ENCODE results near the gene ENKUR.

ENKUR gene

GRCh38 chr10:24963521-24964041, 52.4 kb downstream of the ENKUR start:
- Histone ChIP-seq H3K4me3 (IDR thresholded peaks at IDR 0.05; ENCODE audit: insufficient read depth, low read depth, low read length) (no peak overlapping the region), H3K36me3 (ENCODE audit: insufficient read depth) (no peaks in the 10 kb centered on the region), H3K27ac (no peak overlapping the region), H4K20me1 (ENCODE audit: insufficient read depth) (no peaks in the 10 kb centered on the region), H3K9ac (no peak overlapping the region), H3K4me2 (no peak overlapping the region), H3K79me2 (ENCODE audit: insufficient read depth, low read depth) (no peaks in the 10 kb centered on the region), H3K4me1 (ENCODE audit: low read depth, poor library complexity, severe bottlenecking) (no peaks in the 10 kb centered on the region), H2AFZ (ENCODE audit: low read depth) (no peak overlapping the region), H3K27me3 (ENCODE audit: insufficient read depth, low read depth) (no peaks in the 10 kb centered on the region)
- TF ChIP-seq CTCF (conservative IDR thresholded peaks at IDR 0.05; ENCODE audit: low read depth, low read length): no peak

- Histone ChIP-seq H3K4me2 (no peak overlapping the region), H3K27me3 (ENCODE audit: insufficient read depth, low read depth) (no peaks in the 10 kb centered on the region), H3K4me3 (IDR thresholded peaks at IDR 0.05; ENCODE audit: insufficient read depth, low read depth, low read length) (no peak overlapping the region), H3K9ac (no peak overlapping the region), H3K36me3 (ENCODE audit: insufficient read depth) (no peaks in the 10 kb centered on the region), H3K4me1 (ENCODE audit: low read depth, poor library complexity, severe bottlenecking) (no peaks in the 10 kb centered on the region), H3K27ac (no peak overlapping the region), H3K79me2 (ENCODE audit: insufficient read depth, low read depth) (no peaks in the 10 kb centered on the region), H2AFZ (ENCODE audit: low read depth) (no peak overlapping the region), H4K20me1 (ENCODE audit: insufficient read depth) (no peaks in the 10 kb centered on the region)
- TF ChIP-seq CTCF (conservative IDR thresholded peaks at IDR 0.05; ENCODE audit: low read depth, low read length): no peak
Observed at GRCh38 chr10:24962995-24963394, 53.0 kb downstream of the ENKUR start.

- Histone ChIP-seq H3K27ac (no peak overlapping the region), H4K20me1 (ENCODE audit: insufficient read depth) (no peaks in the 10 kb centered on the region), H3K27me3 (ENCODE audit: insufficient read depth, low read depth) (no peaks in the 10 kb centered on the region), H2AFZ (ENCODE audit: low read depth) (no peak overlapping the region), H3K4me1 (ENCODE audit: low read depth, poor library complexity, severe bottlenecking) (no peaks in the 10 kb centered on the region), H3K4me3 (IDR thresholded peaks at IDR 0.05; ENCODE audit: insufficient read depth, low read depth, low read length) (no peak overlapping the region), H3K79me2 (ENCODE audit: insufficient read depth, low read depth) (no peaks in the 10 kb centered on the region), H3K4me2 (no peak overlapping the region), H3K36me3 (ENCODE audit: insufficient read depth) (no peaks in the 10 kb centered on the region), H3K9ac (no peak overlapping the region)
- no peak for TF ChIP-seq CTCF (conservative IDR thresholded peaks at IDR 0.05; ENCODE audit: low read depth, low read length)
Observed at GRCh38 chr10:24961582-24961981, 54.4 kb downstream of the ENKUR start.

- Histone ChIP-seq H3K4me1 (ENCODE audit: low read depth, poor library complexity, severe bottlenecking) (no peaks in the 10 kb centered on the region), H3K36me3 (ENCODE audit: insufficient read depth) (no peaks in the 10 kb centered on the region), H3K4me2 (no peak overlapping the region), H3K4me3 (IDR thresholded peaks at IDR 0.05; ENCODE audit: insufficient read depth, low read depth, low read length) (no peak overlapping the region), H3K27me3 (ENCODE audit: insufficient read depth, low read depth) (no peaks in the 10 kb centered on the region), H2AFZ (ENCODE audit: low read depth) (no peak overlapping the region), H3K9ac (no peak overlapping the region), H4K20me1 (ENCODE audit: insufficient read depth) (no peaks in the 10 kb centered on the region), H3K79me2 (ENCODE audit: insufficient read depth, low read depth) (no peaks in the 10 kb centered on the region), H3K27ac (no peak overlapping the region)
- no peak for TF ChIP-seq CTCF (conservative IDR thresholded peaks at IDR 0.05; ENCODE audit: low read depth, low read length)
Observed at GRCh38 chr10:24959382-24959730, 56.6 kb downstream of the ENKUR start.

Data from KMS-11 (cell line).